HepG2 (cell line): Measurements from ENCODE around the gene XPNPEP1. TPM values are rescaled to one million over a fixed set of nuclear protein-coding genes. Genes with fewer than 3 reads are reported as not detected.

Experiments
- CBX1 ChIP-seq: IDR thresholded peaks from one replicate; pipeline ENCODE4 v1.6.1; 2016; ENCODE audit warnings: antibody characterized with exemption, low read depth
- CSRNP2 ChIP-seq: sonication (generic); formaldehyde crosslinking; conservative IDR thresholded peaks from 2 replicates; pipeline ENCODE4 v1.8.0; 2022; ENCODE audit warnings: low read depth, missing genetic modification reagents
- LRRFIP1 ChIP-seq: sonication (generic); formaldehyde crosslinking; conservative IDR thresholded peaks from 2 replicates; pipeline ENCODE4 v1.4.0; 2020; ENCODE audit warnings: missing genetic modification reagents
- MAFG ChIP-seq: sonication (generic); formaldehyde crosslinking; IDR thresholded peaks from 2 replicates; pipeline ENCODE4 v1.5.1; 2020; ENCODE audit warnings: mild to moderate bottlenecking, missing genetic modification reagents
- MAZ ChIP-seq, 2 experiments: sonication (generic) in 1 of 2; formaldehyde crosslinking in 1 of 2; IDR thresholded peaks; 2 replicates each; pipeline versions ENCODE4 v1.5.0 to v1.6.1; 2012 to 2020; ENCODE audit warnings: low read depth in 2 of 2, mild to moderate bottlenecking in 2 of 2, borderline replicate concordance in 1 of 2, improper control_type of control experiment in 1 of 2, low read length in 1 of 2, missing genetic modification reagents in 1 of 2, moderate library complexity in 1 of 2
- NFE2L1 ChIP-seq: sonication (generic); formaldehyde crosslinking; IDR thresholded peaks from 2 replicates; pipeline ENCODE4 v1.4.0; 2020; ENCODE audit warnings: missing genetic modification reagents, mild to moderate bottlenecking, borderline replicate concordance
- PBX2 ChIP-seq: IDR thresholded peaks from 2 replicates; pipeline ENCODE4 v1.6.1; 2016; ENCODE audit warnings: control low read depth
- POLR2AphosphoS5 ChIP-seq: IDR thresholded peaks from 2 replicates; pipeline ENCODE4 v1.6.1; 2012; ENCODE audit warnings: low read depth, low read length
- RFXANK ChIP-seq: IDR thresholded peaks from 2 replicates; pipeline ENCODE4 v1.6.1; 2016
- SMARCC2 ChIP-seq: fragments of 450-650 bp; IDR thresholded peaks from 2 replicates; pipeline ENCODE4 v1.6.1; 2017; ENCODE audit warnings: antibody characterized with exemption, mild to moderate bottlenecking
- TERF1 ChIP-seq: sonication (generic); formaldehyde crosslinking; IDR thresholded peaks from 2 replicates; pipeline ENCODE4 v1.8.0; 2022; ENCODE audit warnings: mild to moderate bottlenecking, missing genetic modification reagents, moderate library complexity
- TSC22D2 ChIP-seq: sonication (generic); formaldehyde crosslinking; IDR thresholded peaks from 2 replicates; pipeline ENCODE4 v1.5.1; 2020; ENCODE audit warnings: missing genetic modification reagents, mild to moderate bottlenecking, borderline replicate concordance
- WIZ ChIP-seq: sonication (generic); formaldehyde crosslinking; IDR thresholded peaks from 2 replicates; pipeline ENCODE4 v1.5.1; 2020; ENCODE audit warnings: mild to moderate bottlenecking, missing genetic modification reagents
- ZNF230 ChIP-seq: sonication (generic); formaldehyde crosslinking; IDR thresholded peaks from 2 replicates; pipeline ENCODE4 v1.4.0; 2020; ENCODE audit warnings: mild to moderate bottlenecking, missing genetic modification reagents
- polyA plus RNA-seq, 8 experiments: library from polyadenylated mRNA; depleted of rRNA in 3 of 8; stranded (reverse) in 7 of 8; unstranded in 1 of 8; fragments of >200 nt; fragmentation: Illumina TruSeq in 4 of 8; extraction: Trizol in 4 of 8; gene quantifications; 2 replicates each; pipeline versions ENCODE4 v1.2.1 to v1.2.3, GENCODE V29; 2011 to 2016; ENCODE audit warnings: low read depth in 4 of 8, missing spikeins in 1 of 8, mixed read lengths in 1 of 8; ENCODE audit not compliant: insufficient read depth in 1 of 8
- total RNA-seq, 5 experiments: library from RNA; depleted of rRNA; stranded (reverse); fragments of >200 nt; fragmentation: Illumina TruSeq; extraction: Trizol; gene quantifications; 2 replicates each; pipeline ENCODE4 v1.2.3, GENCODE V29; 2016; ENCODE audit warnings: low read depth in 1 of 5
- TF ChIP-seq, protein P1 (sequence below): sonication (generic); formaldehyde crosslinking; IDR thresholded peaks from 2 replicates; pipeline ENCODE4 v1.4.0; 2020; ENCODE audit warnings: mild to moderate bottlenecking, missing genetic modification reagents
- TF ChIP-seq, protein P2 (sequence below): sonication (generic); formaldehyde crosslinking; IDR thresholded peaks from 2 replicates; pipeline ENCODE4 v1.9.0; 2021; ENCODE audit warnings: missing genetic modification reagents, borderline replicate concordance

The XPNPEP1 gene
- total and polyA plus RNA-seq, 2 of the 13 experiments (the other 11 are each of a cell fraction or from before 2014, with no cell fraction given) = 30.3 to 55.5 TPM

- TF ChIP-seq LRRFIP1 (CRISPR knock-in tag) (no peak), ZNF230 (CRISPR knock-in tag) (no peak), CBX1 (no peak), MAFG (no peak), POLR2AphosphoS5 (peak; percentile 80), MAZ (IDR thresholded peaks at IDR 0.05; ENCODE audit: borderline replicate concordance, low read depth, low read length) (0 out of 2 replicates have a peak, but pooled peaks have one; percentile 30), MAZ (CRISPR knock-in tag; IDR thresholded peaks at IDR 0.05; ENCODE audit: low read depth) (0 out of 2 replicates have a peak, but pooled peaks have one; percentile 22), TERF1 (CRISPR knock-in tag) (no peak), SMARCC2 (no peak), NFE2L1 (no peak), TSC22D2 (CRISPR knock-in tag) (peak; percentile 43; the same call in 1 of the 2 replicates), WIZ (no peak), RFXANK (CRISPR knock-in tag) (no peak), CSRNP2 (CRISPR knock-in tag) (no peak), PBX2 (CRISPR knock-in tag) (no peak)
- TF ChIP-seq, protein P1, sequence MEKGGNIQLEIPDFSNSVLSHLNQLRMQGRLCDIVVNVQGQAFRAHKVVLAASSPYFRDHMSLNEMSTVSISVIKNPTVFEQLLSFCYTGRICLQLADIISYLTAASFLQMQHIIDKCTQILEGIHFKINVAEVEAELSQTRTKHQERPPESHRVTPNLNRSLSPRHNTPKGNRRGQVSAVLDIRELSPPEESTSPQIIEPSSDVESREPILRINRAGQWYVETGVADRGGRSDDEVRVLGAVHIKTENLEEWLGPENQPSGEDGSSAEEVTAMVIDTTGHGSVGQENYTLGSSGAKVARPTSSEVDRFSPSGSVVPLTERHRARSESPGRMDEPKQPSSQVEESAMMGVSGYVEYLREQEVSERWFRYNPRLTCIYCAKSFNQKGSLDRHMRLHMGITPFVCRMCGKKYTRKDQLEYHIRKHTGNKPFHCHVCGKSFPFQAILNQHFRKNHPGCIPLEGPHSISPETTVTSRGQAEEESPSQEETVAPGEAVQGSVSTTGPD (CRISPR knock-in tag) = no peak
- TF ChIP-seq, protein P2, sequence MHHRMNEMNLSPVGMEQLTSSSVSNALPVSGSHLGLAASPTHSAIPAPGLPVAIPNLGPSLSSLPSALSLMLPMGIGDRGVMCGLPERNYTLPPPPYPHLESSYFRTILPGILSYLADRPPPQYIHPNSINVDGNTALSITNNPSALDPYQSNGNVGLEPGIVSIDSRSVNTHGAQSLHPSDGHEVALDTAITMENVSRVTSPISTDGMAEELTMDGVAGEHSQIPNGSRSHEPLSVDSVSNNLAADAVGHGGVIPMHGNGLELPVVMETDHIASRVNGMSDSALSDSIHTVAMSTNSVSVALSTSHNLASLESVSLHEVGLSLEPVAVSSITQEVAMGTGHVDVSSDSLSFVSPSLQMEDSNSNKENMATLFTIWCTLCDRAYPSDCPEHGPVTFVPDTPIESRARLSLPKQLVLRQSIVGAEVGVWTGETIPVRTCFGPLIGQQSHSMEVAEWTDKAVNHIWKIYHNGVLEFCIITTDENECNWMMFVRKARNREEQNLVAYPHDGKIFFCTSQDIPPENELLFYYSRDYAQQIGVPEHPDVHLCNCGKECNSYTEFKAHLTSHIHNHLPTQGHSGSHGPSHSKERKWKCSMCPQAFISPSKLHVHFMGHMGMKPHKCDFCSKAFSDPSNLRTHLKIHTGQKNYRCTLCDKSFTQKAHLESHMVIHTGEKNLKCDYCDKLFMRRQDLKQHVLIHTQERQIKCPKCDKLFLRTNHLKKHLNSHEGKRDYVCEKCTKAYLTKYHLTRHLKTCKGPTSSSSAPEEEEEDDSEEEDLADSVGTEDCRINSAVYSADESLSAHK = no peak
Measured at GRCh38 chr10:109922976-109923921, at the start of gene XPNPEP1 (continued).
